Common myeloid progenitor, CD34-positive (primary cell): ENCODE results near the gene OR5B17.

Experiments
- CTCF ChIA-PET: fragments of 350-600 bp; sonication (Branson Sonifier 250); formaldehyde crosslinking; loops from one replicate; lab custom pipeline; 2021; ENCODE audit warnings: antibody characterized with exemption; lab: Charles Lee
- POLR2A ChIA-PET: fragments of 350-600 bp; sonication (Branson Sonifier 250); formaldehyde crosslinking; loops from one replicate; lab custom pipeline; 2021; ENCODE audit warnings: antibody characterized with exemption; lab: Charles Lee
- DNase-seq, 3 donors: peaks; one replicate each; pipeline versions ENCODE4 v3.0.0 to v3.0.0-alpha.2; 2013
- H3K27ac ChIP-seq, 2 experiments: 1 replicate in 1 of 2; 2 replicates in 1 of 2; pipeline ENCODE4 v1.7.0; 2013; ENCODE audit warnings: inconsistent platforms in 2 of 2, low read length in 2 of 2, mild to moderate bottlenecking in 2 of 2, low read depth in 1 of 2, moderate library complexity in 1 of 2; ENCODE audit not compliant: severe bottlenecking in 2 of 2, insufficient read depth in 1 of 2, poor library complexity in 1 of 2
- H3K27me3 ChIP-seq, 5 experiments: replicated peaks in 2 of 5; 1 replicate in 3 of 5; 2 replicates in 2 of 5; pipeline versions ENCODE4 v1.6.1 to v1.7.0; 2013; ENCODE audit warnings: low read length in 4 of 5, mild to moderate bottlenecking in 2 of 5, moderate library complexity in 2 of 5, inconsistent platforms in 1 of 5; ENCODE audit not compliant: insufficient read depth in 5 of 5, control insufficient read depth in 4 of 5
- H3K36me3 ChIP-seq, 4 experiments: 1 replicate in 2 of 4; 2 replicates in 2 of 4; pipeline versions ENCODE4 v1.6.1 to v1.7.0; 2013; ENCODE audit warnings: low read length in 3 of 4, control low read depth in 1 of 4, mild to moderate bottlenecking in 1 of 4; ENCODE audit not compliant: control insufficient read depth in 4 of 4, insufficient read depth in 4 of 4
- H3K4me1 ChIP-seq, 4 experiments: 1 replicate in 3 of 4; 2 replicates in 1 of 4; pipeline versions ENCODE4 v1.6.1 to v1.7.1; 2013; ENCODE audit warnings: low read length in 3 of 4, mild to moderate bottlenecking in 3 of 4, control low read depth in 1 of 4, inconsistent platforms in 1 of 4, moderate library complexity in 1 of 4; ENCODE audit not compliant: control insufficient read depth in 4 of 4, insufficient read depth in 4 of 4; ENCODE audit errors: control extremely low read depth in 1 of 4
- H3K4me3 ChIP-seq, 7 experiments: 1 replicate in 4 of 7; 2 replicates in 3 of 7; pipeline versions ENCODE4 v1.5.1 to v1.7.0; 2013; ENCODE audit warnings: mild to moderate bottlenecking in 7 of 7, low read length in 6 of 7, moderate library complexity in 6 of 7, inconsistent platforms in 2 of 7, low read depth in 2 of 7, control low read depth in 1 of 7; ENCODE audit not compliant: insufficient read depth in 4 of 7, control insufficient read depth in 1 of 7; ENCODE audit errors: extremely low read depth in 1 of 7
- H3K9me3 ChIP-seq, 5 experiments: 1 replicate in 4 of 5; 2 replicates in 1 of 5; pipeline versions ENCODE4 v1.6.1 to v1.7.1; 2013; ENCODE audit warnings: low read length in 4 of 5, mild to moderate bottlenecking in 2 of 5, inconsistent platforms in 1 of 5, low read depth in 1 of 5, moderate library complexity in 1 of 5; ENCODE audit not compliant: control insufficient read depth in 4 of 5, insufficient read depth in 2 of 5; ENCODE audit errors: control extremely low read depth in 1 of 5
- WGBS: methylation state at CpG from one replicate; pipeline ENCODE4 v1.1.5; 2013; ENCODE audit not compliant: insufficient coverage; 5-methylcytosine and 5-hydroxymethylcytosine counted together

The OR5B17 gene

DNA sequence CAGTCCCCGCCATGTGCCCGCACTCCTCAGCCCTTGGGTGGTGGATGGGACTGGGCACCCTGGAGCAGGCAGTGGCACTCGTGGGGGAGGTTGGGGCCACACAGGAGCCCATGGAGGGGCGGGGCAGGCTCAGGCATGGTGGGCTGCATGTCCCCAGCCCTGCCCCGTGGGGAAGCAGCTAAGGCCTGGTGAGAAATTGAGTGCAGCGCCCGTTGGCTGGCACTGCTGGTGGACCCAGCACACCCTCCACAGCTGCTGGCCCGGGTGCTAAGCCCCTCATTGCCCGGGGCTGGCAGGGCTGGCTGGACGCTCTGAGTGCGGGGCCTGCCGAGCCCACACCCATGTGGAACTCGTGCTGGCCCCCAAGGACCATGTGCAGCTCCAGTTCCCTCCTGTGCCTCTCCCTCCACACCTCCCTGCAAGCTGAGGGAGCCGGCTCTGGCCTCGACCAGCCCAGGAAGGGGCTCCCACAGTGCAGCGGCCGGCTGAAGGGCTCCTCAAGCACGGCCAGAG, 31.7 kb upstream of the OR5B17 start:
- Histone ChIP-seq H3K4me3 (no peak overlapping the region), H3K27me3 (peaks cover 0 to 4% (median 0%) of the 10 kb centered on the region in 5 experiments), H3K36me3 (no peaks in the 10 kb centered on the region), H3K27ac (no peak overlapping the region), H3K9me3 (peaks cover 0 to 4% (median 0%) of the 10 kb centered on the region in 5 experiments), H3K4me1 (no peaks in the 10 kb centered on the region)
- POLR2A ChIA-PET: no interaction called here
- no peak for DNase-seq
- CTCF ChIA-PET: no interaction called here
- 92% methylated on average over 15 of the region's 18 CpGs for WGBS

GRCh38 chr11:58354727-58355126, 4.1 kb downstream of the OR5B17 start:
- 100% methylated on average over 1 of the region's 3 CpGs for WGBS

GRCh38 chr11:58345204-58345603, 13.7 kb downstream of the OR5B17 start:
- ChIA-PET POLR2A (no interaction called here), CTCF (no interaction called here)
- no peaks in the 10 kb centered on the region for H3K36me3 ChIP-seq
- no peaks in the 10 kb centered on the region for H3K4me1 ChIP-seq
- peaks cover 0 to 4% (median 0%) of the 10 kb centered on the region in 5 experiments for H3K9me3 ChIP-seq
- DNase-seq: no peak
- H3K4me3 ChIP-seq: no peak overlapping the region
- no peak overlapping the region for H3K27ac ChIP-seq
- no CpG with 5 or more reads among the region's 2 CpGs for WGBS
- H3K27me3 ChIP-seq: peaks cover 0 to 2% (median 0%) of the 10 kb centered on the region in 5 experiments

More at GRCh38 chr11:58354727-58355126, 4.1 kb downstream of the OR5B17 start:
- H3K27ac ChIP-seq: no peak overlapping the region
- H3K27me3 ChIP-seq: peaks cover 0 to 2% (median 0%) of the 10 kb centered on the region in 5 experiments
- H3K4me3 ChIP-seq: no peak overlapping the region
- DNase-seq: no peak
- CTCF ChIA-PET: no interaction called here
- no peaks in the 10 kb centered on the region for H3K36me3 ChIP-seq
- no peaks in the 10 kb centered on the region for H3K4me1 ChIP-seq
- H3K9me3 ChIP-seq: no peaks in the 10 kb centered on the region
- POLR2A ChIA-PET: no interaction called here

DNA sequence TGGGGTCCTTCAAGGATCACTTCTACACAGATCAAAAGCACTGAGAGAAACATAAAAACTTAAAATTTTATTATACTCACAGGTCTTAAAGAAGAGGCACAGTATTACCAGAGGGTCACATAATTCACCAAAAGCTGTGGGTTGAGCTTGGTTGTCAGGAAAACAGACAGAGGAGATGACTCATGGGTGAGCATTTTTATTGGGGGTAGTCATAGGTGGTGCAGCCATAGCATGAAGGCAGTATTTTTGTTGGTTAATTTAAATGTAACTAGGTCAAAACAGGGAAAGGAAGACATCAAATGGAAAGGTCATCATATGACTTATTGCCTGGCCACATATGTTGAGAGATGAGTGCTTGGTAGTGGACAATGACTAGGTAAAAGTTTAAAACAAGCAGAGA, 24.2 kb downstream of the OR5B17 start:
- peaks cover 0 to 2% (median 0%) of the 10 kb centered on the region in 5 experiments for H3K27me3 ChIP-seq
- no peak overlapping the region for H3K4me3 ChIP-seq
- CTCF ChIA-PET: no interaction called here
- no peak overlapping the region for H3K27ac ChIP-seq
- H3K36me3 ChIP-seq: no peaks in the 10 kb centered on the region
- H3K4me1 ChIP-seq: no peaks in the 10 kb centered on the region
- POLR2A ChIA-PET: no interaction called here
- DNase-seq: no peak
- peaks cover 0 to 3% (median 0%) of the 10 kb centered on the region in 5 experiments for H3K9me3 ChIP-seq

GRCh38 chr11:58330861-58331260, 28.0 kb downstream of the OR5B17 start:
- no peak overlapping the region for H3K4me3 ChIP-seq
- peaks cover 0 to 4% (median 0%) of the 10 kb centered on the region in 5 experiments for H3K9me3 ChIP-seq
- ChIA-PET POLR2A (no interaction called here), CTCF (no interaction called here)
- no peaks in the 10 kb centered on the region for H3K4me1 ChIP-seq
- no peak for DNase-seq
- no peak overlapping the region for H3K27ac ChIP-seq
- no CpG with 5 or more reads among the region's 2 CpGs for WGBS
- no peaks in the 10 kb centered on the region for H3K36me3 ChIP-seq
- no peaks in the 10 kb centered on the region for H3K27me3 ChIP-seq

DNA sequence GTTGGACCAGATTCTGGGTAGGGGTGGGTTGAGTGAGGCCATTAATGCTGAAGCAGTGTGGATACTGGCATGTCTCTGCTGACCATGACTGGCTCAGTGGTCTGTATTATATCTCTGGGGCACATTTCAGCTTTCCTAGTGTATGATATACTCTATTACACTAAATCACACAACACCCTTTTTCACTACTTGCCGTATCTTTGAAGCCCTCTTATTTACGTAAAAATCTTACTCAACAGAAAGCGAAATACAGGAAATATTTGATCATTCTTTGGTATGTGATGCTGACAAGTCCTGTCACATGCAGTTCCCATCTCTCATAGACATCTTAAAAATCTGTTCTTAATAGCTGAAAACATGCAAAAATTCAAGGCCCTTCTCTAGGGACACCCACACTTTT, 40.3 kb downstream of the OR5B17 start:
- WGBS: no CpG with 5 or more reads among the region's 3 CpGs
- DNase-seq: no peak
- no peak overlapping the region for H3K27ac ChIP-seq
- POLR2A ChIA-PET: interaction anchor here (0.6 kb wide), 1 partner anchor 48 kb away, joined by 5 read pairs; no protein-coding TSS in a partner anchor
- no peaks in the 10 kb centered on the region for H3K9me3 ChIP-seq
- CTCF ChIA-PET: no interaction called here
- no peaks in the 10 kb centered on the region for H3K36me3 ChIP-seq
- H3K4me1 ChIP-seq: no peaks in the 10 kb centered on the region
- no peaks in the 10 kb centered on the region for H3K27me3 ChIP-seq
- H3K4me3 ChIP-seq: no peak overlapping the region

GRCh38 chr11:58316142-58316541, 42.7 kb downstream of the OR5B17 start:
- no peak for DNase-seq
- H3K4me1 ChIP-seq: no peaks in the 10 kb centered on the region
- H3K4me3 ChIP-seq: no peak overlapping the region
- POLR2A ChIA-PET: no interaction called here
- no peaks in the 10 kb centered on the region for H3K36me3 ChIP-seq
- H3K27me3 ChIP-seq: no peaks in the 10 kb centered on the region
- WGBS: no CpG with 5 or more reads among the region's 2 CpGs
- CTCF ChIA-PET: no interaction called here
- H3K9me3 ChIP-seq: no peaks in the 10 kb centered on the region
- no peak overlapping the region for H3K27ac ChIP-seq
